GM21526 (cell line): ENCODE measurements around the gene WDR70.
"Not testable (repeated sequence)": the region's sequence is repeated elsewhere in the genome, so short reads cannot be mapped to it uniquely, and the experiment has no call there.

Experiments used
- ATAC-seq: cut with Tn5 transposase; IDR thresholded peaks from one replicate; pipeline ENCODE4 v1.9.1; 2021; ENCODE audit warnings: moderate library complexity; ENCODE audit not compliant: unreplicated experiment, low FRiP score

WDR70 gene

GRCh38 chr5:37379100-37379628 is at the start of gene WDR70:
Gene WDR70 (plus strand): TSS chr5:37379318. CDS start chr5:37379368, 50 bp downstream.
- peak; percentile 96 for ATAC-seq

GRCh38 chr5:37334754-37335153 is 44.4 kb upstream of the WDR70 start:
- ATAC-seq, result not testable (repeated sequence)

- not testable (repeated sequence) for ATAC-seq
Observed at GRCh38 chr5:37342741-37343140, 36.4 kb upstream of the WDR70 start.

- no peak for ATAC-seq
Observed at GRCh38 chr5:37355161-37355560, 24.0 kb upstream of the WDR70 start.

GRCh38 chr5:37370550-37370863 is 8.6 kb upstream of the WDR70 start:
- no peak for ATAC-seq

- peak; percentile 93 for ATAC-seq
Observed at GRCh38 chr5:37370864-37371726, 8.0 kb upstream of the WDR70 start, which contains the start of gene NUP155. Gene NUP155 (minus strand): TSS chr5:37371106. CDS start chr5:37370977, 129 bp downstream.

- no peak for ATAC-seq
Observed at GRCh38 chr5:37375091-37375490, 4.0 kb upstream of the WDR70 start.

- not testable (repeated sequence) for ATAC-seq
Observed at GRCh38 chr5:37378066-37378465, 1.1 kb upstream of the WDR70 start.

GRCh38 chr5:37391591-37391990 is 12.5 kb downstream of the WDR70 start:
- no peak for ATAC-seq

- no peak for ATAC-seq
Observed at GRCh38 chr5:37396352-37396751, 17.2 kb downstream of the WDR70 start.

- ATAC-seq, result no peak
Observed at GRCh38 chr5:37400501-37400900, 21.4 kb downstream of the WDR70 start.

GRCh38 chr5:37412515-37412914 is 33.4 kb downstream of the WDR70 start:
- ATAC-seq, result no peak

- ATAC-seq, result not testable (repeated sequence)
Observed at GRCh38 chr5:37415456-37415855, 36.3 kb downstream of the WDR70 start.

GRCh38 chr5:37417347-37417746 is 38.2 kb downstream of the WDR70 start:
- no peak for ATAC-seq

- no peak for ATAC-seq
Observed at GRCh38 chr5:37424441-37424840, 45.3 kb downstream of the WDR70 start.

- no peak for ATAC-seq
Observed at GRCh38 chr5:37428044-37428443, 48.9 kb downstream of the WDR70 start.

- ATAC-seq, result no peak
Observed at GRCh38 chr5:37435261-37435660, 56.1 kb downstream of the WDR70 start.

GRCh38 chr5:37436146-37436934 is 57.2 kb downstream of the WDR70 start:
- ATAC-seq, result no peak

GRCh38 chr5:37437711-37438110 is 58.6 kb downstream of the WDR70 start:
- ATAC-seq, result no peak

GRCh38 chr5:37445783-37446182 is 66.7 kb downstream of the WDR70 start:
- ATAC-seq, result not testable (repeated sequence)

GRCh38 chr5:37448941-37449340 is 69.8 kb downstream of the WDR70 start:
- no peak for ATAC-seq
